ENCODE measurements around the gene FHAD1.

The FHAD1 gene

DNA sequence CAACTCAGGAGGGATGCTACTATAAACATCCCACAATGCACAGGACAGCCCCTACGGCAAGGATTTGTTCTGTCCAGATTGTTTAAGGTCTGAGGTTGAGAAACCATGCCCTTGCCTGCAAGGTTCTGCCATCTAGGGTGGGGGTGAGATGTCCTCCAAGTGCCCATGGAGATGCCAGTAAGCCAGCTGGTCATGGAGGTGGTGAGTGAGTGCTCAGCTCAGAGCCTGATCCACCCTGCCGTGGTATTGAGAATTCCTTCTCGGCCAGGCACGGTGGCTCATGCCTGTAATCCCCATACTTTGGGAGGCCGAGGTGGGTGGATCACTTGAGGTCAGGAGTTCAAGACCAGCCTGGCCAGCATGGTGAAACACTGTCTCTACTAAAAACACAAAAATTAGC is 178.0 kb downstream of the FHAD1 start:
- no CpG with 5 or more reads among the region's 5 CpGs for WGBS, 2 donors (ENCODE audit: extremely low coverage in 2 of 2, insufficient read length in 2 of 2, insufficient replicate concordance in 1 of 2)

GRCh38 chr1:15425521-15425920 is 178.5 kb downstream of the FHAD1 start:
- no peak overlapping the region for H3K27ac ChIP-seq (replicated peaks; ENCODE audit: low read length)
- no peak overlapping the region for H4K91ac ChIP-seq (ENCODE audit: low read depth, low read length, poor library complexity)
- H2AK5ac ChIP-seq (ENCODE audit: low read depth, low read length) = no peak overlapping the region
- no peak overlapping the region for H2BK120ac ChIP-seq (ENCODE audit: low read depth, low read length)
- no peak overlapping the region for H2BK5ac ChIP-seq (ENCODE audit: low read length)
- no peak overlapping the region for H3K9ac ChIP-seq (ENCODE audit: low read depth, low read length, poor library complexity)
- no peak overlapping the region for H2BK15ac ChIP-seq (ENCODE audit: low read length)
- WGBS, 2 donors (ENCODE audit: extremely low coverage in 2 of 2, insufficient read length in 2 of 2, insufficient replicate concordance in 1 of 2) = no CpG with 5 or more reads among the region's 10 CpGs
- no peak overlapping the region for H2AFZ ChIP-seq (ENCODE audit: low read length)
- H3K9me3 ChIP-seq (replicated peaks in 1 of 2; ENCODE audit: control insufficient read depth in 2 of 2, insufficient read depth in 1 of 2, low read depth in 1 of 2, low read length in 2 of 2) = peaks cover 0 to 5% of the 10 kb centered on the region in 2 donors
- H3K27me3 ChIP-seq (ENCODE audit: control insufficient read depth in 3 of 3, insufficient read depth in 3 of 3, low read depth in 1 of 3, low read length in 3 of 3) = no peaks in the 10 kb centered on the region
- H3K36me3 ChIP-seq (replicated peaks in 1 of 2; ENCODE audit: control insufficient read depth in 2 of 2, insufficient read depth in 2 of 2, low read length in 2 of 2) = no peaks in the 10 kb centered on the region
- H3K4me1 ChIP-seq (ENCODE audit: control insufficient read depth in 2 of 2, insufficient read depth in 1 of 2, low read depth in 1 of 2, low read length in 2 of 2) = peaks cover 3 to 6% of the 10 kb centered on the region in 2 donors
- H3K79me1 ChIP-seq (ENCODE audit: low read depth, low read length) = no peaks in the 10 kb centered on the region
- H3K14ac ChIP-seq (ENCODE audit: low read length) = no peak overlapping the region
- H3K4me3 ChIP-seq (ENCODE audit: low read length in 2 of 2) = no peak overlapping the region
- no peak for DNase-seq (ENCODE audit: low spot score)
- H2BK12ac ChIP-seq (ENCODE audit: low read length) = no peak overlapping the region
- no peak overlapping the region for H4K8ac ChIP-seq (ENCODE audit: low read depth, low read length)
- no peak overlapping the region for H3K4ac ChIP-seq (ENCODE audit: low read length)
- H3K23ac ChIP-seq (ENCODE audit: low read depth, low read length, poor library complexity) = no peak overlapping the region
- H3K18ac ChIP-seq (ENCODE audit: low read length) = no peak overlapping the region
- no peak overlapping the region for H3K4me2 ChIP-seq (ENCODE audit: insufficient read depth, low read length, poor library complexity, severe bottlenecking)

More for the DNA sequence above, 178.0 kb downstream of the FHAD1 start:
- Histone ChIP-seq H3K27me3 (ENCODE audit: control insufficient read depth in 3 of 3, insufficient read depth in 3 of 3, low read depth in 1 of 3, low read length in 3 of 3) (no peaks in the 10 kb centered on the region), H2AK5ac (ENCODE audit: low read depth, low read length) (no peak overlapping the region), H3K4me3 (ENCODE audit: low read length in 2 of 2) (no peak overlapping the region), H3K9me3 (replicated peaks in 1 of 2; ENCODE audit: control insufficient read depth in 2 of 2, insufficient read depth in 1 of 2, low read depth in 1 of 2, low read length in 2 of 2) (peaks cover 0 to 5% of the 10 kb centered on the region in 2 donors), H3K4me1 (ENCODE audit: control insufficient read depth in 2 of 2, insufficient read depth in 1 of 2, low read depth in 1 of 2, low read length in 2 of 2) (peaks cover 3 to 6% of the 10 kb centered on the region in 2 donors), H3K14ac (ENCODE audit: low read length) (no peak overlapping the region), H3K36me3 (replicated peaks in 1 of 2; ENCODE audit: control insufficient read depth in 2 of 2, insufficient read depth in 2 of 2, low read length in 2 of 2) (no peaks in the 10 kb centered on the region), H3K9ac (ENCODE audit: low read depth, low read length, poor library complexity) (no peak overlapping the region), H2BK120ac (ENCODE audit: low read depth, low read length) (no peak overlapping the region), H2BK15ac (ENCODE audit: low read length) (no peak overlapping the region), H3K18ac (ENCODE audit: low read length) (no peak overlapping the region), H2BK5ac (ENCODE audit: low read length) (no peak overlapping the region), H3K4me2 (ENCODE audit: insufficient read depth, low read length, poor library complexity, severe bottlenecking) (no peak overlapping the region), H2BK12ac (ENCODE audit: low read length) (no peak overlapping the region), H3K4ac (ENCODE audit: low read length) (no peak overlapping the region), H4K91ac (ENCODE audit: low read depth, low read length, poor library complexity) (no peak overlapping the region), H2AFZ (ENCODE audit: low read length) (no peak overlapping the region), H4K8ac (ENCODE audit: low read depth, low read length) (no peak overlapping the region), H3K79me1 (ENCODE audit: low read depth, low read length) (no peaks in the 10 kb centered on the region), H3K27ac (replicated peaks; ENCODE audit: low read length) (no peak overlapping the region), H3K23ac (ENCODE audit: low read depth, low read length, poor library complexity) (no peak overlapping the region)
- no peak for DNase-seq (ENCODE audit: low spot score)

DNA sequence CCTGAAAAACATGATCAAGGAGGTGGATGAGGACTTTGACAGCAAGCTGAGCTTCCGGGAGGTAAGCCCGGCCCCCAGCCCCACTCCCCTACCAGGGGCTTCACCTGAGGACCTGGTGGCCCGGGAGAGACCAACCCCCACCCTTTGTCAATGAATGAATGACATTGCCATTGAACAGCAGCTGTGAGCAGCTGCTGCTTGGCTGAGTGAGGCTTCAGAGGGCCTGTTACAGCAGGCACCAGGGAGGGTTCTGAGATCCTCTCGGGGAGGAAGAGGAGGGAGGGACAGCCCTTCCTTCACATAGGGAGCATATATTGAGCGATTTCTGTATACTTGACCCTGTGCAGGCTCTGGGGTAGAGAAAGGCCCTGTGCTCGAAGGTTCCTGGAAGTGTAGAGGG is 178.9 kb downstream of the FHAD1 start:
- Histone ChIP-seq H4K8ac (ENCODE audit: low read depth, low read length) (no peak overlapping the region), H3K14ac (ENCODE audit: low read length) (peak overlapping the region; percentile 56), H3K4ac (ENCODE audit: low read length) (no peak overlapping the region), H2AK5ac (ENCODE audit: low read depth, low read length) (no peak overlapping the region), H4K91ac (ENCODE audit: low read depth, low read length, poor library complexity) (no peak overlapping the region), H2AFZ (ENCODE audit: low read length) (no peak overlapping the region), H3K4me2 (ENCODE audit: insufficient read depth, low read length, poor library complexity, severe bottlenecking) (no peak overlapping the region), H2BK120ac (ENCODE audit: low read depth, low read length) (no peak overlapping the region), H3K79me1 (ENCODE audit: low read depth, low read length) (no peaks in the 10 kb centered on the region), H3K23ac (ENCODE audit: low read depth, low read length, poor library complexity) (no peak overlapping the region), H3K9ac (ENCODE audit: low read depth, low read length, poor library complexity) (no peak overlapping the region), H3K4me1 (ENCODE audit: control insufficient read depth in 2 of 2, insufficient read depth in 1 of 2, low read depth in 1 of 2, low read length in 2 of 2) (peaks cover 3 to 6% of the 10 kb centered on the region in 2 donors), H3K18ac (ENCODE audit: low read length) (peak overlapping the region; percentile 20), H3K27me3 (ENCODE audit: control insufficient read depth in 3 of 3, insufficient read depth in 3 of 3, low read depth in 1 of 3, low read length in 3 of 3) (no peaks in the 10 kb centered on the region), H2BK15ac (ENCODE audit: low read length) (no peak overlapping the region), H3K36me3 (replicated peaks in 1 of 2; ENCODE audit: control insufficient read depth in 2 of 2, insufficient read depth in 2 of 2, low read length in 2 of 2) (no peaks in the 10 kb centered on the region), H3K9me3 (replicated peaks in 1 of 2; ENCODE audit: control insufficient read depth in 2 of 2, insufficient read depth in 1 of 2, low read depth in 1 of 2, low read length in 2 of 2) (peaks cover 0 to 1% of the 10 kb centered on the region in 2 donors), H2BK5ac (ENCODE audit: low read length) (no peak overlapping the region), H2BK12ac (ENCODE audit: low read length) (no peak overlapping the region), H3K27ac (replicated peaks; ENCODE audit: low read length) (no peak overlapping the region), H3K4me3 (ENCODE audit: low read length in 2 of 2) (no peak overlapping the region)
- no peak for DNase-seq (ENCODE audit: low spot score)
- no CpG with 5 or more reads among the region's 6 CpGs for WGBS, 2 donors (ENCODE audit: extremely low coverage in 2 of 2, insufficient read length in 2 of 2, insufficient replicate concordance in 1 of 2)

- no peak for DNase-seq (ENCODE audit: low spot score)
- Histone ChIP-seq H3K14ac (ENCODE audit: low read length) (peak overlapping the region; percentile 56), H3K27me3 (ENCODE audit: control insufficient read depth in 3 of 3, insufficient read depth in 3 of 3, low read depth in 1 of 3, low read length in 3 of 3) (no peaks in the 10 kb centered on the region), H2AK5ac (ENCODE audit: low read depth, low read length) (peak overlapping the region; percentile 85), H2BK120ac (ENCODE audit: low read depth, low read length) (no peak overlapping the region), H3K4me3 (ENCODE audit: low read length in 2 of 2) (peak overlapping the region in 1 of 2 donors; percentile 24), H2AFZ (ENCODE audit: low read length) (no peak overlapping the region), H3K4ac (ENCODE audit: low read length) (no peak overlapping the region), H4K8ac (ENCODE audit: low read depth, low read length) (no peak overlapping the region), H3K4me2 (ENCODE audit: insufficient read depth, low read length, poor library complexity, severe bottlenecking) (no peak overlapping the region), H3K18ac (ENCODE audit: low read length) (peak overlapping the region; percentile 70), H2BK15ac (ENCODE audit: low read length) (no peak overlapping the region), H2BK5ac (ENCODE audit: low read length) (peak overlapping the region; percentile 70), H3K9ac (ENCODE audit: low read depth, low read length, poor library complexity) (peak overlapping the region; percentile 5), H3K4me1 (ENCODE audit: control insufficient read depth in 2 of 2, insufficient read depth in 1 of 2, low read depth in 1 of 2, low read length in 2 of 2) (peaks cover 3 to 6% of the 10 kb centered on the region in 2 donors), H3K23ac (ENCODE audit: low read depth, low read length, poor library complexity) (no peak overlapping the region), H2BK12ac (ENCODE audit: low read length) (no peak overlapping the region), H3K27ac (replicated peaks; ENCODE audit: low read length) (no peak overlapping the region), H4K91ac (ENCODE audit: low read depth, low read length, poor library complexity) (no peak overlapping the region), H3K9me3 (replicated peaks in 1 of 2; ENCODE audit: control insufficient read depth in 2 of 2, insufficient read depth in 1 of 2, low read depth in 1 of 2, low read length in 2 of 2) (no peaks in the 10 kb centered on the region), H3K36me3 (replicated peaks in 1 of 2; ENCODE audit: control insufficient read depth in 2 of 2, insufficient read depth in 2 of 2, low read length in 2 of 2) (no peaks in the 10 kb centered on the region), H3K79me1 (ENCODE audit: low read depth, low read length) (no peaks in the 10 kb centered on the region)
- no CpG with 5 or more reads among the region's 30 CpGs for WGBS, 2 donors (ENCODE audit: extremely low coverage in 2 of 2, insufficient read length in 2 of 2, insufficient replicate concordance in 1 of 2)
These were observed 179.7 kb downstream of the FHAD1 start for GRCh38 chr1:15426492-15427279.
